GM10847 (cell line): ENCODE measurements around the gene GXYLT1.

ENCODE experiments used
- POLR2A ChIP-seq: IDR thresholded peaks from 2 replicates; pipeline ENCODE4 v1.6.1; 2011; ENCODE audit not compliant: insufficient read length; ENCODE audit errors: extremely low read depth

GXYLT1 gene

DNA sequence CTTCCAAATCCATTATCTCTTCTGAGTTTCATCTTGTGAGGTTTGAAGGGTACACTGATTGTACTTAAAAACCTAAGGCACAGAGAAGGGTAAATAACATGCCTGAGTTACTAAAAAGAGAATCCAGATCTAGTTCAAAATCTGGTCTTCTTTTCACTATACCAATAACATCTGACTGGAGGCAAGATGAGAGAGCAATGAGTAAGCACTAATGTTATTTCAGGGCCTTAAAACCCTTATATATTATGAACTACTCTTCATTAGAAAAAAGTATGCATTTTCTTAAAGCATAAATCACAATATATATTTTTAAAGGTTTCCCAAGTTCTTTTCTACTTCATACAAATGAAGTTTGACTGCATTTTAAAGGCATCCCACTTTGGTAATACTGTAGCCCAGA, 60.2 kb downstream of the GXYLT1 start:
- no peak for TF ChIP-seq POLR2A

DNA sequence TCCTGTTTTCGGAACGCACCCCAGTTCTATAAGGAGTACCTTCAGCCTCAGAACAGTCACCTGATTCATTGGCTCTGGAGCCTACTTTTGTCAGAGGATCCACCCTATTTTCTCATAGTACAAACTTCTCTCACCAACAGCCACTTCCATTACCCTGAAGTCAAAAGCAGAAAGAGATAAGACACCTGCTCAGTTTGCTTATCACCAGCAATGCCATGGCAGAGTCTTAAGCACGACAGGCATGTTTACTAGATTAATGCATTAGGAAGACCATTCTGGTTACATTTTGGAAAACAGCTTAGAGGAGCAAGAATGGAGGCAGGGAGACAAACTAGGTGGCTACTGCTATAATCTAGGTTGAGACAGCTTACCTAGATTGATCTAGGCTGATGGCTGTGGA, 67.7 kb downstream of the GXYLT1 start:
- TF ChIP-seq POLR2A: no peak

DNA sequence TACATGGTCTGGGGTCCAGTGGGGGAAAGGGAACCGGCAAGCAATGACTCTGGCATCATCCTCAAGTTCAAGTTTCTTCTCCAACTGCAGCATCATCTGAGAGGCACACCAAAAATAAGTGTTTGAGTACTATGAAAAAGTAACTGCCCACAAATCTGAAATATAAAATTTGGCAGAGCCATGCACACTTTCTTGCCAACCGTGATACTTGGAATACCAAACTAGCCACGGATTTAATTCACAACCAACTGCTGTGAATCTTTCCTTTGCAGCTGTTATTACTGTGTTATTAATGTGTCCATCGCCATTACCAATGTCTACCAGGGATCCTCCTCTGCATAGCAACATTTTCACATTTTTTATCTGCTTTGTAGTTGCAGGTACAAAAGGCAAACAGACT, 74.6 kb downstream of the GXYLT1 start:
- TF ChIP-seq POLR2A: no peak

DNA sequence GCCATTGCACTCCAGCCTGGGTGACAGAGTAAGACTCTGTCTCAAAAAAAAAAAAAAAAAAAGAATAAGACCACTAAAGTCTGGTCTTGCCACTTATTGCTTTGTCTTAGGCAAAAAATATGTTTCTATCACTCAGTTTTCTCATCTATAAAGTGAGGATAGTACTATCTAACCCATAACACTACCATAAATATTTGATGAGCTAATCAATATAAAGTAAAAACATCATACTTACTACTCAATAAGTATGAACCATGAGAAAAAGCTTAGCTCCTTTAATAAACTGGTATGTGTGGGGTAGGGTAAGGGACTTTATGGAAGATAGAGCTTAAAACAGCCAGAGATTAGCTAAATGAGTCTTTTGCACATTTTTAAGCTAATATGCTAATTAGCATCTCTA, 85.5 kb downstream of the GXYLT1 start:
- no peak for TF ChIP-seq POLR2A

DNA sequence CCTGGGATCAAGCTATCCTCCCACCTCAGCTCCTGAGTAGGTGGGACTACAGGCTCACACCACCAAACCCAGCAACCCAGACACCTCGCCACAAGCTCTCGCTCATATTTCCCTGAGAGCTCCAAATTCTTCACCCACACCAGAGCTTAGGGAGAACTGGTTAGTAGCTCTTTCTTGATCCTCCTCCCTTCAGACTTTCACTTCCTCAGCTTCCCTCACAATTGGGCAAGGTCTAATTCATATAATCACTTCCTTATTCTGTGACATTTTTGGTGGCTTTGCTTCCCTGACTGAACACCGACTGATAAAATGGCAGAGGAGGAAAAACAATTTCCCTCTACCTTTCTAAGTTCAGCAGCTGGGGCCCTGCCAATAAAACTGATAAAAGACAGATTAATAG, 88.5 kb downstream of the GXYLT1 start:
- TF ChIP-seq POLR2A: no peak

DNA sequence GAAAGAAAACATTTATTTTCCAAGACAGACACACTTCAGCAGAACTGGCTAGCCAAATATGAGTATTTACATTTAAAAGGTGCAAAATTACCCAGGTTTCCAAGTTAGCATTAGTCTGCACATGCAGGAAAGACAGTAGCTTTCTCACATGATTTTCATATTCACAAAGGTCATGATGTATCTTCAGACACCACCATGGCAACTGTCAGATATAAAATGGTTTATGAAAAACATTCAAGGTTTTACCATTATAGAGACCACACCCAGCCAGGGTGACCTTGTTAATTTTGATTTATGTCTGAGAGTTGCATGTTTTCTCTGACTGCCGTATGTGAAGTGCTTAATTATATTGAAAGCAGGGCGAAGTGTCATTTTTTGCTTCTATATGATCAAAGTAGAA, 91.2 kb downstream of the GXYLT1 start:
- TF ChIP-seq POLR2A: no peak

DNA sequence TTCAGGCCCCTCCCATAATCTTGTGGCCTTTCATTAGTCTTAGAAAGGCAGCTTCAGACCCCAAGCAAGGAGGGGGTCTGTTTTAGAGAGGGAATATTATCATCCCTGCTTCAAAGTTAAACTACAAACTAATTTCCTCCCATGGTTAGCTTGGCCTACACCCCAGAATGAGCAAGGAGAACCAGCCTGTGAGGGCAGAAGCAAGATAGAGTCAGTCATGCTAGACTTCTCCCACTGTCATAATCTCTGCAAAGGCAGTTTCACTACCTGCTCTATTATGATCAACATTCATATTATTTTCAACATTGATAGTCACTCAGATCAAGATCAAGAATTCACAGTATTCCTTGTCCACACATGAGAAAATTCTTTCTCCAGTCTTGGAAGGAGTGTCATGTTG, 105.1 kb downstream of the GXYLT1 start:
- no peak for TF ChIP-seq POLR2A

DNA sequence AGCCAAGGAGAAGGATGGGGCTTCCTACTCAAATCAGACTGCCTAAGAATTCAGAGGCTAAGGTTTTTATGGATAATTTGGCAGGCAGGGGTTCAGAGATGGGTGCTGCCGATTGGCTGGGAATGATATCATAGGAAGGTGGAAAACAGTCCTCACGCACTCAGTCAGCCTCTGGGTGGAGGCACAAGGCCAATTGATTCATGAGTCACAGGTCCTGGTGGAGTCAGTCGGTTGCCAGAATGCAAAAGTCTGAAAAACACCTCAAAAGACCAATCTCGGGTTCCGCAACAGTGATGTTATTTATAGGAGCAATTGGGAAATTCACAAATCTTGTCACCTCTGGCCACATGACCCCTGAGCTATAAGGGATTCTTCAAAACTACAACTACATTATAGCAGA, 105.5 kb downstream of the GXYLT1 start:
- TF ChIP-seq POLR2A: no peak

DNA sequence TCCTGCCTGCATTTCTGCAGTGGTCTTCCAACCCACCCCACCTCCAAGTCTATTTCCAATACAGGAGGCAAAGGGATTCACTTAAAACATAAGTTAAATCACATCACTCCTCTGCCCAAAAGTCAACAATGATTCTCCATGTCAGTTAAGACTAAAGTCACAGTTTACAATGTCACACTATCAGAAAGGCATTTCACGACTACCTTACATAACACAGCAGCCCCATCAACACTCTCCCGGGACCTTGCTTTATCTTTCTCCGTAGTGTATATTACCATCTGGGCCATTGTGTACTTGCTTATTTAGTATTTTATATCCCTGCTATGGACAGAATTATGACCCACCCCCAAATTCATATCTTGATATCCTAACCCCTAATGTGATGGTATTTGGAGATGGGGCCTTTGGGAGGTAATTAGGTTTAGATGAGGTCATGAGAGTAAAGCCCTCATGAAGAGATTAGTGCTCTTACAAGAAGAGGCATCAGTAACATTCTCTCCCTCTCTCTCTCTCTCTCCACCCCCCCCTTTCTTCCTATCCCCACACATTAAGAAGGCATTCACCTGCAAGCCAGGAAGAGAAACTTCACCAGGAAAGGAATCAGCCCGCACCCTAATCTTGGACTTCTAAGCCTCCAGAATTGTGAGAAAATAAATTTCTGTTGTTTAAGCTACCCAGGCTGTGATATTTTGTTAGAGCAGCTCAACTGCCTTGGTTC, 112.7 kb downstream of the GXYLT1 start:
- no peak for TF ChIP-seq POLR2A
